Epithelial cell of proximal tubule (primary cell): ENCODE data around the gene PDE4D. TPM values are rescaled to one million over a fixed set of nuclear protein-coding genes. Genes with fewer than 3 reads are reported as not detected.

Experiments
- DNase-seq: peaks from one replicate; pipeline ENCODE4 v3.0.0-alpha.2; 2011; ENCODE audit warnings: low read depth
- H3K4me3 ChIP-seq: 2 replicates; pipeline ENCODE4 v1.5.1; 2011; ENCODE audit warnings: low read depth, mild to moderate bottlenecking, low read length
- total RNA-seq: library from RNA; depleted of rRNA; stranded (reverse); fragments of >200 nt; gene quantifications from 2 replicates; pipeline ENCODE4 v1.2.3, GENCODE V29; 2015
- TF ChIP-seq, protein P1 (sequence below): conservative IDR thresholded peaks from 2 replicates; pipeline ENCODE4 v1.5.1; 2012; ENCODE audit warnings: low read depth, mild to moderate bottlenecking, low read length

Gene PDE4D
- total RNA-seq, 1 donor from 2014 or later: 18.4 TPM

DNA sequence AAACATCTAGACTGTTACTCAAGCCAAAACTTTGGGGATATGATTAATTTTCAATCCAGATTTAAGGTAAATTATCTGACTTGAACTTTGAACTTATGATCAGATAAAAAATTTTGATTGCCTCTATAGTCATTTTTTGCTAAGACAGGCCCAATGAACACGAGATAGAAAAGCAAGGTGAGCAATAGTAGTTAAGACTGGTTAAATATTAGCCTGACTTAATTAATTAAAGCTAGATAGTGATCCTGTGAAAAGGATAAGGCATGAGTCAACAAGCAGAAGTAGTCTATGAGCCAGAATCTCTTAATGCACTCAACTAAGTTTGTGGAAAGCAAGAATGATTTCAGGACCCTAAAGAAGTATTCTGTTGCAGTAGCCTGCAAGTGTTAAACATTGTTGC lies 66.5 kb downstream of the PDE4D start:
- TF ChIP-seq, protein P1, sequence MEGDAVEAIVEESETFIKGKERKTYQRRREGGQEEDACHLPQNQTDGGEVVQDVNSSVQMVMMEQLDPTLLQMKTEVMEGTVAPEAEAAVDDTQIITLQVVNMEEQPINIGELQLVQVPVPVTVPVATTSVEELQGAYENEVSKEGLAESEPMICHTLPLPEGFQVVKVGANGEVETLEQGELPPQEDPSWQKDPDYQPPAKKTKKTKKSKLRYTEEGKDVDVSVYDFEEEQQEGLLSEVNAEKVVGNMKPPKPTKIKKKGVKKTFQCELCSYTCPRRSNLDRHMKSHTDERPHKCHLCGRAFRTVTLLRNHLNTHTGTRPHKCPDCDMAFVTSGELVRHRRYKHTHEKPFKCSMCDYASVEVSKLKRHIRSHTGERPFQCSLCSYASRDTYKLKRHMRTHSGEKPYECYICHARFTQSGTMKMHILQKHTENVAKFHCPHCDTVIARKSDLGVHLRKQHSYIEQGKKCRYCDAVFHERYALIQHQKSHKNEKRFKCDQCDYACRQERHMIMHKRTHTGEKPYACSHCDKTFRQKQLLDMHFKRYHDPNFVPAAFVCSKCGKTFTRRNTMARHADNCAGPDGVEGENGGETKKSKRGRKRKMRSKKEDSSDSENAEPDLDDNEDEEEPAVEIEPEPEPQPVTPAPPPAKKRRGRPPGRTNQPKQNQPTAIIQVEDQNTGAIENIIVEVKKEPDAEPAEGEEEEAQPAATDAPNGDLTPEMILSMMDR: no peak

GRCh38 chr5:59823420-59823819 lies 70.1 kb downstream of the PDE4D start:
- TF ChIP-seq, protein P1: no peak
- H3K4me3 ChIP-seq: no peak overlapping the region
- no peak for DNase-seq

More for the DNA sequence above, 66.5 kb downstream of the PDE4D start:
- DNase-seq: no peak
- H3K4me3 ChIP-seq: no peak overlapping the region

GRCh38 chr5:59819806-59820205 lies 73.7 kb downstream of the PDE4D start:
- TF ChIP-seq, protein P1: no peak
- H3K4me3 ChIP-seq: no peak overlapping the region
- DNase-seq: no peak

DNA sequence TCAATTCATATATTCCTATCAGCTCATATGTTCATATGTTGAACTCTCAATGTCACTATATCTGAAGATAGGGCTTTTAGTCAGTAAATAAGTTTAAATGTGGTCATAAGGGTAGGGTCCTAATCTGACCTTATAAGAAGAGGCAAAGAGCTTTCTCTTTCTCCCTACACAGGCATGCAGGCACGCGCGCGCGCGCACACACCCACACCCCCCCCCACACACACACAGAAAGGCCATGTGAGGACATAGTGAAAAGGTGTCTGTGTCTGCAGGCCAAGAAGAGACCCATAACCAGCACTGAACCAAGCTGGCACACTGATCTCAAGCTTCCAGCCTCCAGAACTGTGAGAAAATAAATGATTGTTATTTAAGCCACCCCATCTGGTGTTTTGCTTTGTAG lies 76.0 kb downstream of the PDE4D start:
- TF ChIP-seq, protein P1: no peak
- no peak for DNase-seq
- no peak overlapping the region for H3K4me3 ChIP-seq

DNA sequence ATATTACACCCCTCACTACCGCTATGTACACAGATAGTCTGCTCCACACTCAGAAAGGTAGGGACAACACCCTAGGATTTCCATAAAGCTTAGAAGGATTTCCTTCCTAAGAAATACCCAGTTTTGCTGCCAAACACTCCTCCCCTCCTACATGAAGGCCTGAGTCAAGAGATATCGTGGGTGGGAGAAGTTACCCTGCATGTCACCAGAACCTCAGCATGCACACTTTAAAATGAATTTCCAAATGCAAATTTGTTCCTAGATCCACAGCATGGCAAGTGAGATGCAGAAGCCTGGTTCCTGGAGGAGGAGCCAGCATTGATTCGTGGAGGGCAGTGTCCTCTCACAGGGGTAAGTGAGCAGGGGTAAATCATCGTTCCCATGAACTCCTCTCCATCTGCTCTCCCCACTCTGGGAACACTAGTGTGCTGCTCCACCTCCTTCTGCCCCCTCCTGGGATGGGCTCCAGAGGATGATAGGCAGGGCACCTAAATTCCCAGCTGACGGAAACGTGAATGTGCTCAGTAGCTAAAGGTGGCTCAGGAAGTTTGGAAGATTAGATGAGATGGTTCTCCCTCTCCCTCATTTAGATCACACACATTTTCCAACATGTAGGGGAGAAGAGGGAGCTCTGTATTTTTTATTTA lies 76.7 kb downstream of the PDE4D start:
- TF ChIP-seq, protein P1: no peak
- H3K4me3 ChIP-seq: no peak overlapping the region
- DNase-seq: no peak

DNA sequence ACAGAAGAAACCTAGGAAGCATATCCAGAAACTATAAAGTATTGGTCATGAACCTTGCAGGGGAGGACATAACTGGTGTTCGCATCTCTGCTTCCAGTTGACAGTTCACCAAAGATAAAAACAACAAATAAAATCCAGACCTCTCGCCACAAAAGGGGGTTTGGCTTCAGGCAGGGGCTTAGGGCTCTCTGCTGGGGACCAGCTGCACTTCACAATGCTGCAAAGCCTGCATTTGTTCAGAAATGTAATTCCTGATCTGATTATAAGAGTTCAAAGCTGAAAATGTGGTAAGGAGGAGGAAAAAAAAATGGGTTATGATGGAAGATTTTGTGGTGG lies 79.0 kb downstream of the PDE4D start:
- DNase-seq: no peak
- TF ChIP-seq, protein P1: no peak
- H3K4me3 ChIP-seq: no peak overlapping the region
